GM23248 (cell line): ENCODE measurements around the gene BCL2L11. TPM values are rescaled to one million over a fixed set of nuclear protein-coding genes. Genes with fewer than 3 reads are reported as not detected.

Experiments used
- DNase-seq: peaks from one replicate; pipeline ENCODE4 v3.0.0-alpha.2; 2015
- H2AFZ ChIP-seq: fragments of 200-600 bp; sonication (generic); 2 replicates; pipeline ENCODE4 v1.6.1; 2016; ENCODE audit warnings: antibody characterized with exemption
- H3F3A ChIP-seq: fragments of 200-600 bp; sonication (generic); 2 replicates; pipeline ENCODE4 v1.6.1; 2016; ENCODE audit warnings: mild to moderate bottlenecking, antibody characterized with exemption, mixed run types; ENCODE audit not compliant: insufficient read depth
- H3K27ac ChIP-seq: fragments of 200-600 bp; sonication (generic); 2 replicates; pipeline ENCODE4 v1.5.1; 2016; ENCODE audit warnings: mild to moderate bottlenecking
- H3K27me3 ChIP-seq: fragments of 200-600 bp; sonication (generic); replicated peaks from 2 replicates; pipeline ENCODE4 v1.6.1; 2016; ENCODE audit warnings: mild to moderate bottlenecking; ENCODE audit not compliant: insufficient read depth
- H3K36me3 ChIP-seq: fragments of 200-600 bp; sonication (generic); 2 replicates; pipeline ENCODE4 v1.6.1; 2016; ENCODE audit warnings: low read depth, mild to moderate bottlenecking
- H3K4me1 ChIP-seq: fragments of 200-600 bp; sonication (generic); 2 replicates; pipeline ENCODE4 v1.6.1; 2016; ENCODE audit warnings: mild to moderate bottlenecking; ENCODE audit not compliant: insufficient read depth
- H3K4me2 ChIP-seq: fragments of 200-600 bp; sonication (generic); one replicate; pipeline ENCODE4 v1.6.1; 2016; ENCODE audit warnings: mild to moderate bottlenecking; ENCODE audit not compliant: unreplicated experiment
- H3K4me3 ChIP-seq: fragments of 200-600 bp; sonication (generic); 2 replicates; pipeline ENCODE4 v1.5.1; 2016; ENCODE audit warnings: mild to moderate bottlenecking
- H3K79me2 ChIP-seq: fragments of 200-600 bp; sonication (generic); 2 replicates; pipeline ENCODE4 v1.6.1; 2016; ENCODE audit warnings: mild to moderate bottlenecking; ENCODE audit not compliant: insufficient read depth
- H3K9ac ChIP-seq: fragments of 200-600 bp; sonication (generic); 2 replicates; pipeline ENCODE4 v1.6.1; 2016; ENCODE audit warnings: mild to moderate bottlenecking
- H3K9me2 ChIP-seq: fragments of 200-600 bp; sonication (generic); 2 replicates; pipeline ENCODE4 v1.6.1; 2016; ENCODE audit warnings: mixed run types, mild to moderate bottlenecking, moderate library complexity; ENCODE audit not compliant: insufficient read depth
- H3K9me3 ChIP-seq: fragments of 200-600 bp; sonication (generic); one replicate; pipeline ENCODE4 v1.6.1; 2017; ENCODE audit warnings: low read depth
- H4K20me1 ChIP-seq: fragments of 200-600 bp; sonication (generic); 2 replicates; pipeline ENCODE4 v1.6.0; 2016; ENCODE audit not compliant: insufficient read depth
- EZH2 ChIP-seq: fragments of 200-600 bp; sonication (generic); IDR thresholded peaks from 2 replicates; pipeline ENCODE4 v1.6.1; 2018; ENCODE audit warnings: antibody characterized with exemption, mild to moderate bottlenecking; ENCODE audit not compliant: insufficient read depth, poor library complexity, severe bottlenecking
- EZH2phosphoT487 ChIP-seq: fragments of 200-600 bp; sonication (generic); IDR thresholded peaks from 2 replicates; pipeline ENCODE4 v1.6.1; 2018; ENCODE audit warnings: antibody characterized with exemption, moderate library complexity, mild to moderate bottlenecking, low read depth; ENCODE audit not compliant: insufficient read depth
- WGBS, 2 experiments: methylation state at CpG; one replicate each; pipeline ENCODE4 v1.1.6; 2015 to 2017; ENCODE audit warnings: low lambda C conversion rate in 2 of 2, low coverage in 1 of 2; ENCODE audit errors: missing lambda C conversion rate in 2 of 2; 5-methylcytosine and 5-hydroxymethylcytosine counted together
- in situ Hi-C: fragments of 300-500 bp; cut with MboI; formaldehyde crosslinking; loops from 2 replicates; pipeline ENCODE4 v1.15.0; 2020
- polyA plus RNA-seq: library from polyadenylated mRNA; unstranded; fragments of >200 nt; fragmentation: Nextera tagmentation; extraction: Ambion mirVana; gene quantifications from 2 replicates; pipeline ENCODE4 v1.2.1, GENCODE V29; 2016
- total RNA-seq: library from RNA; depleted of rRNA; stranded (reverse); fragments of >200 nt; shearing (Covaris generic); gene quantifications from 2 replicates; pipeline ENCODE4 v1.2.3, GENCODE V29; 2014

Gene BCL2L11
- total and polyA plus RNA-seq, 2 experiments from 2014 or later, result 0.22 to 0.55 TPM

DNA sequence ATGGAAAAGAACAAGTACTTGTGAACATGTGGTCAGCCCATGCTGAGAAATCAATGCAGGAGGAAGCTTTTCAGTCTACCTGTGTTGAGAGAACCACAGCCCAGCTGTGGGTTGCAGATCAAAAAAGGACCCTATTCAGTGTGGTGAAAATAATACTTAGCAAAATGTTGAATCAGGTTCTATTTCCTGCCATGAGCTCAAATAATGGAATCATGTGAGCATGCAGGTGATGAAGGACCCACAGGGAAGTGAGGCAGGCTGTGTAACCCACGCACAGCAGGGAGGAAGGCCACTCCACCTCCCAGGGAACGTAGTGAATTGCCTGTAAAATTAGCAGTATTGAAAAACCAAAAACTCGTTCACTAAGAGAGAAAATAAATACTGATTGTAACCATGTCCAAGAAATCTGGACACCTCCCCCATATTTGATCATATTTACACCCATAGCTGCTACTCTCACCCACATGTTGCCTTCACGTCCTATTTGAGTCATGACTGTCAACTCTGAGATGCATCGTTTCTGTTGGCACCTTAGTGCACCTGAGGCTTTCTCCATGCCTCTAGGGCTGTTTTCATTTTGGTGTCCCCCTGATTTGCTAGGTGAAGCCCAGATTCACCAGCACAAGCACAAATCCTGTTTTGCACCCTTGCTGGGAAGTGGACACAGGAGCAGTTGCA lies 20.5 kb upstream of the BCL2L11 start:
- H3K36me3 ChIP-seq, result no peaks in the 10 kb centered on the region
- no peak overlapping the region for H2AFZ ChIP-seq
- peaks cover 4% of the 10 kb centered on the region; the same call in 1 of the 2 replicates for H3K9me2 ChIP-seq
- H3K27ac ChIP-seq, result no peak overlapping the region
- no peaks in the 10 kb centered on the region for H3K9me3 ChIP-seq
- DNase-seq, result no peak
- no peaks in the 10 kb centered on the region for H3K4me1 ChIP-seq
- no peaks in the 10 kb centered on the region for H4K20me1 ChIP-seq
- H3F3A ChIP-seq, result no peaks in the 10 kb centered on the region
- H3K27me3 ChIP-seq, result peaks cover 59% of the 10 kb centered on the region
- no peak overlapping the region for H3K9ac ChIP-seq
- in situ Hi-C loops, result loop anchor here (25.0 kb wide), 1 partner anchor 587 kb away; no protein-coding TSS in a partner anchor
- no peaks in the 10 kb centered on the region for H3K79me2 ChIP-seq
- TF ChIP-seq EZH2phosphoT487 (no peak), EZH2 (no peak)
- WGBS, 2 experiments, result 63 to 68% methylated on average over 5 of the region's 5 CpGs
- H3K4me3 ChIP-seq, result no peak overlapping the region
- no peak overlapping the region for H3K4me2 ChIP-seq

DNA sequence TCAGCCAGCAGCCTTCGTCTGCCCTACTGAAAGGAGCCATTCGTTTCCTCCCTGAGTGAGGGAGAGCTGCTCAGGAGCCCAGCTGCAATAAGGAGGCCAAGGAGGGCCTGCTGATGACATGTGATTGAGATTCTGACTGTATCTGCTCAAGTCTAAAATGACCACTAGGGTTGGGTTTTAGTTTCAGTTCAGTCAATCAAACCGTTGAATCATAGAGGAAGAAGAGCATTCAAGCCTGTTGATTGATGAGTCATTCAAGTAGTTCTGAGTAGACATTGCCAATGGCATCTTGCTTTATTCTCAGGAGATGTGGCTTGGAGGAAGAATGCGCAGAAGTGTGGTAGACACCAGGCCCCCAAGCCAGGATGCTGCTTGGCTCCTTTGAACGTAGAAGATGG lies 19.9 kb upstream of the BCL2L11 start:
- H4K20me1 ChIP-seq, result no peaks in the 10 kb centered on the region
- 82 to 90% methylated on average over 5 of the region's 5 CpGs for WGBS, 2 experiments
- H2AFZ ChIP-seq, result no peak overlapping the region
- peaks cover 4% of the 10 kb centered on the region; the same call in 1 of the 2 replicates for H3K9me2 ChIP-seq
- no peaks in the 10 kb centered on the region for H3K79me2 ChIP-seq
- H3K36me3 ChIP-seq, result no peaks in the 10 kb centered on the region
- no peaks in the 10 kb centered on the region for H3K4me1 ChIP-seq
- H3K9me3 ChIP-seq, result no peaks in the 10 kb centered on the region
- TF ChIP-seq EZH2 (no peak), EZH2phosphoT487 (no peak)
- H3F3A ChIP-seq, result no peaks in the 10 kb centered on the region
- no peak overlapping the region for H3K4me3 ChIP-seq
- peaks cover 57% of the 10 kb centered on the region for H3K27me3 ChIP-seq
- H3K27ac ChIP-seq, result no peak overlapping the region
- H3K9ac ChIP-seq, result no peak overlapping the region
- H3K4me2 ChIP-seq, result no peak overlapping the region
- in situ Hi-C loops, result loop anchor here (25.0 kb wide), 1 partner anchor 587 kb away; no protein-coding TSS in a partner anchor
- DNase-seq, result no peak

DNA sequence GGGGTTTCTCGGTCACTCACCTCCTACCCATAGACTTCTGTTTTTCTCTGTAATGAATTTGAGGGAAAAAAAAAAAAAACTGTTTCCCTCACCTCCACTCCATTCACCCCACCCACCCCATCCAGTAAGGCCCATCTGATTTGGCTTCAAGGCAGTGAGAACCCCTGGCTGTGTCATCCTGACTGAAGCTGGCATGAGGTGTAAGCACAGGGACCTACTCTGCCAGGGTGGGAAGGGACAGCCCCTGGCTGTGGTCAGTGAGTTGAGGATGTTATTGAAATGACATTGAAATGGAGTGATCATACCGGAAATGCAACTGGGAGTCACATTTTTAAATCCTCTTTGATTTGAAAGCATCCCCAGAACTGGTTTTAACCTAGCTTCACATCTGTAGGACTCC lies 19.1 kb upstream of the BCL2L11 start:
- in situ Hi-C loops, result loop anchor here (25.0 kb wide), 1 partner anchor 586 kb away; no protein-coding TSS in a partner anchor
- Histone ChIP-seq H3K4me3 (no peak overlapping the region), H3K27ac (no peak overlapping the region), H3K4me1 (no peaks in the 10 kb centered on the region), H3K9me3 (no peaks in the 10 kb centered on the region), H3K27me3 (peaks cover 51% of the 10 kb centered on the region; the same call in 1 of the 2 replicates), H3K79me2 (no peaks in the 10 kb centered on the region), H4K20me1 (no peaks in the 10 kb centered on the region), H3F3A (no peaks in the 10 kb centered on the region), H2AFZ (no peak overlapping the region), H3K36me3 (no peaks in the 10 kb centered on the region), H3K4me2 (no peak overlapping the region), H3K9ac (no peak overlapping the region), H3K9me2 (peaks cover 4% of the 10 kb centered on the region; the same call in 1 of the 2 replicates)
- TF ChIP-seq EZH2, result no peak
- TF ChIP-seq EZH2phosphoT487, result no peak
- no peak for DNase-seq
- 49% methylated on average over 2 of the region's 2 CpGs for WGBS, 2 experiments

DNA sequence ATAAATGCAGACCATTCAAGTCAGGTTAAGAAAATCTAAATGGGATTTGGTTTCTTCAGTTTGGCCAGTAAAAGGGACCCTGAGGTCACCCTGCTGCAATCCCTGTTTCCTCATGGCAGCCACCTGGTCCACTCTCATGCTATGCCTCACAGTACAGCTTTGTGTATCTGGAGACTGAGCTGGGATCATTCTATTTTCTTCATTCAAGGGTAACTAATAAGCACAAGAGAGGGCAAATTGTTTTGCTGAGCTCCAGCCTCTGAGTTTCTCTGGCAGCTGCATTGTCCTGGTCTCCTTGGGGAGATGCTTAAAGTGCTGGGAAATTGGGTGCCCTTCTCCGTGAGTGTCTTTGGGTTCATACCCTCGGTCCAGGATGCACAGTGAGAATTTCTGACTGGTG lies 18.5 kb upstream of the BCL2L11 start:
- in situ Hi-C loops, result loop anchor here (25.0 kb wide), 1 partner anchor 585 kb away; no protein-coding TSS in a partner anchor

More for the DNA sequence above, 18.5 kb upstream of the BCL2L11 start:
- H3K9me2 ChIP-seq, result peaks cover 4% of the 10 kb centered on the region; the same call in 1 of the 2 replicates
- peaks cover 47% of the 10 kb centered on the region; the same call in 1 of the 2 replicates for H3K27me3 ChIP-seq
- no peak overlapping the region for H3K4me2 ChIP-seq
- H3K4me1 ChIP-seq, result no peaks in the 10 kb centered on the region
- no peaks in the 10 kb centered on the region for H3F3A ChIP-seq
- TF ChIP-seq EZH2phosphoT487 (no peak), EZH2 (no peak)
- WGBS, 2 experiments, result 70 to 82% methylated on average over 2 of the region's 2 CpGs
- H3K79me2 ChIP-seq, result no peaks in the 10 kb centered on the region
- no peak overlapping the region for H3K9ac ChIP-seq
- H3K9me3 ChIP-seq, result no peaks in the 10 kb centered on the region
- no peak for DNase-seq
- H3K4me3 ChIP-seq, result no peak overlapping the region
- no peak overlapping the region for H3K27ac ChIP-seq
- no peaks in the 10 kb centered on the region for H4K20me1 ChIP-seq
- H2AFZ ChIP-seq, result no peak overlapping the region
- H3K36me3 ChIP-seq, result no peaks in the 10 kb centered on the region
